ENCODE measurements around the gene RALGDS. TPM values are rescaled to one million over a fixed set of nuclear protein-coding genes. Genes with fewer than 3 reads are reported as not detected.
A peak's percentile ranks its signal among the peaks of the same experiment; 100 is the strongest.

Gene RALGDS
- total and polyA plus RNA-seq, 9 of the 15 experiments (the other 6 are each of a cell fraction or from before 2014, with no cell fraction given) = 0.75 to 43.3 (median 27.1) TPM

- TF ChIP-seq SFPQ (IDR thresholded peaks at IDR 0.05; ENCODE audit: low read depth, low read length) (no peak), XRCC3 (IDR thresholded peaks at IDR 0.05) (no peak), MIER1 (IDR thresholded peaks at IDR 0.05; ENCODE audit: low read depth) (no peak), ZNF384 (IDR thresholded peaks at IDR 0.05; ENCODE audit: low read depth, low read length) (0 out of 2 replicates have a peak, but pooled peaks have one; percentile 52), WHSC1 (IDR thresholded peaks at IDR 0.05; ENCODE audit: low read length) (no peak), ZHX1 (conservative IDR thresholded peaks at IDR 0.05; ENCODE audit: low read length) (0 out of 2 replicates have a peak, but pooled peaks have one; percentile 60), GATAD2B (IDR thresholded peaks at IDR 0.05; ENCODE audit: borderline replicate concordance) (no peak; the same call in 1 of the 2 replicates), SMC3 (conservative IDR thresholded peaks at IDR 0.05; ENCODE audit: insufficient read depth, low read depth, low read length) (no peak), TAF7 (tag; IDR thresholded peaks at IDR 0.05) (peak; percentile 19; the same call in 1 of the 2 replicates), STAT6 (CRISPR knock-in tag; IDR thresholded peaks at IDR 0.05) (no peak), ZNF445 (CRISPR knock-in tag; IDR thresholded peaks at IDR 0.05; ENCODE audit: low read depth) (no peak), NELFE (IDR thresholded peaks at IDR 0.05; ENCODE audit: insufficient read depth, insufficient read length) (no peak), ASH1L (IDR thresholded peaks at IDR 0.05; ENCODE audit: borderline replicate concordance, low read depth, partially characterized antibody) (no peak), RCOR1 (IDR thresholded peaks at IDR 0.05; ENCODE audit: borderline replicate concordance in 1 of 2, low read depth in 2 of 2, low read length in 2 of 2) (peak in 1 of 2 experiments; percentile 70; a peak in 1 of 4 replicates), ZNF561 (CRISPR knock-in tag; conservative IDR thresholded peaks at IDR 0.05) (no peak), CTBP1 (IDR thresholded peaks at IDR 0.05; ENCODE audit: borderline replicate concordance) (peak; percentile 96)
- TF ChIP-seq, protein P1, sequence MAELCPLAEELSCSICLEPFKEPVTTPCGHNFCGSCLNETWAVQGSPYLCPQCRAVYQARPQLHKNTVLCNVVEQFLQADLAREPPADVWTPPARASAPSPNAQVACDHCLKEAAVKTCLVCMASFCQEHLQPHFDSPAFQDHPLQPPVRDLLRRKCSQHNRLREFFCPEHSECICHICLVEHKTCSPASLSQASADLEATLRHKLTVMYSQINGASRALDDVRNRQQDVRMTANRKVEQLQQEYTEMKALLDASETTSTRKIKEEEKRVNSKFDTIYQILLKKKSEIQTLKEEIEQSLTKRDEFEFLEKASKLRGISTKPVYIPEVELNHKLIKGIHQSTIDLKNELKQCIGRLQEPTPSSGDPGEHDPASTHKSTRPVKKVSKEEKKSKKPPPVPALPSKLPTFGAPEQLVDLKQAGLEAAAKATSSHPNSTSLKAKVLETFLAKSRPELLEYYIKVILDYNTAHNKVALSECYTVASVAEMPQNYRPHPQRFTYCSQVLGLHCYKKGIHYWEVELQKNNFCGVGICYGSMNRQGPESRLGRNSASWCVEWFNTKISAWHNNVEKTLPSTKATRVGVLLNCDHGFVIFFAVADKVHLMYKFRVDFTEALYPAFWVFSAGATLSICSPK (IDR thresholded peaks at IDR 0.05; ENCODE audit: borderline replicate concordance) = no peak
Measured at GRCh38 chr9:133122935-133123611, 2.0 kb upstream of the RALGDS start (continued).
